ENCODE results near the gene E2F8.

Gene E2F8

DNA sequence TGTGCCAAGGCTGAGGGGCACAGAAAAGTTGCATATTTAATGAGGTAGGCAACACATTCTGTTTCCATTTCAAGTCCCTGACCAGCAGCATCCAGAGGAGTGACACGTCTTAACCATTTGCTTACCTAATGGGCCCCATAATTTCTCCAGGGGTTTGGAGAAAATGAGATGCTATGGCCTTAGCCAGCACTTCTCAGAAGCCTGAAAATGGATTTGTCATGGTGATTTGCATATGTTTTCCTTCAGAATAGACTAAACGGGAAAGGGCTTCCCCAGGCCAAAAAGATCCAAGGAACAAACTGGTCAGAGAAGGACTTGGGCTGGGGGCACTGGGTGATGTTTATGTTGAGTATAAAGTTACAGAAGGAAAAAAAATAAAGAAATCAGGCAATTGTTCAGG is 55.7 kb downstream of the E2F8 start:
- no peak for DNase-seq

DNA sequence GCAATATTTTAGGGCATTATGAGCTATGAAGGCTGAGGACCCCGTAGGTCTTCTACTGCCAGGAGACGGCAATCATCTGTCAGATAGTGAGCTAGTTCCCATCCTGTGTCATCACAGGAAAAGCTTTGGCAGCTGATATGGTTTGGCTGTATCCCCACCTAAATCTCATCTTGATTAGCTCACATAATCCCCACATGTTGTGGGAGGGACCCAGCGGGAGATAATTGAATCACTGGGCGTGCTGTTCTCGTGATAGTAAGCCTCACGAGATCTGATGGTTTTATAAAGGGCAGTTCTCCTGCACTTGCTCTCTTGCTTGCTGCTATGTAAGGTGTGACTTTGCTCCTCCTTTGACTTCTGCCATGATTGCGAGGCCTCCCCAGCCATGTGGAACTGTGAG is 57.1 kb downstream of the E2F8 start:
- DNase-seq: peak; percentile 85

GRCh38 chr11:19181531-19182261 is 59.0 kb downstream of the E2F8 start:
- no peak for DNase-seq

GRCh38 chr11:19176629-19177186 is 64.0 kb downstream of the E2F8 start:
- no peak for DNase-seq
